HG03469 (cell line): Measurements from ENCODE around the gene HOMER3.
"Not testable (repeated sequence)": the region's sequence is repeated elsewhere in the genome, so short reads cannot be mapped to it uniquely, and the experiment has no call there.

ENCODE experiments used
- ATAC-seq: cut with Tn5 transposase; IDR thresholded peaks from one replicate; pipeline ENCODE4 v1.9.1; 2021; ENCODE audit warnings: mild to moderate bottlenecking, moderate library complexity, moderate number of reproducible peaks; ENCODE audit not compliant: unreplicated experiment

The HOMER3 gene

GRCh38 chr19:18928018-18928805, 12.8 kb downstream of the HOMER3 start:
- ATAC-seq: no peak

GRCh38 chr19:18924684-18925213, 16.3 kb downstream of the HOMER3 start:
- no peak for ATAC-seq

- ATAC-seq: no peak
Observed at GRCh38 chr19:18922228-18922985, 18.6 kb downstream of the HOMER3 start.

GRCh38 chr19:18921593-18921992, 19.4 kb downstream of the HOMER3 start:
- no peak for ATAC-seq

- no peak for ATAC-seq
Observed at GRCh38 chr19:18920400-18920799, 20.6 kb downstream of the HOMER3 start.

- no peak for ATAC-seq
Observed at GRCh38 chr19:18919900-18920214, 21.2 kb downstream of the HOMER3 start.

GRCh38 chr19:18919086-18919899, 21.7 kb downstream of the HOMER3 start, which contains the start of the genes COPE and DDX49:
Gene COPE, minus strand, starts transcription at chr19:18919387. Its CDS starts 39 bp downstream, at chr19:18919348.
Gene DDX49, plus strand, starts transcription at chr19:18919715. Its CDS starts 27 bp downstream, at chr19:18919742.
- peak; percentile 82 for ATAC-seq

- not testable (repeated sequence) for ATAC-seq
Observed at GRCh38 chr19:18917593-18917992, 23.4 kb downstream of the HOMER3 start.

- no peak for ATAC-seq
Observed at GRCh38 chr19:18915639-18916038, 25.4 kb downstream of the HOMER3 start.

GRCh38 chr19:18913466-18913865, 27.6 kb downstream of the HOMER3 start:
- no peak for ATAC-seq

GRCh38 chr19:18912933-18913332, 28.1 kb downstream of the HOMER3 start:
- ATAC-seq: no peak

- no peak for ATAC-seq
Observed at GRCh38 chr19:18910801-18911436, 30.1 kb downstream of the HOMER3 start.

GRCh38 chr19:18910010-18910409, 31.0 kb downstream of the HOMER3 start:
- no peak for ATAC-seq

- ATAC-seq: no peak
Observed at GRCh38 chr19:18908917-18909619, 31.9 kb downstream of the HOMER3 start.

- no peak for ATAC-seq
Observed at GRCh38 chr19:18906605-18907519, 34.2 kb downstream of the HOMER3 start.

- ATAC-seq: no peak
Observed at GRCh38 chr19:18905513-18906236, 35.3 kb downstream of the HOMER3 start.

- ATAC-seq: no peak
Observed at GRCh38 chr19:18905058-18905456, 36.0 kb downstream of the HOMER3 start.
